GM19438 (cell line): Measurements from ENCODE around the gene EYS.
"Not testable (repeated sequence)": the region's sequence is repeated elsewhere in the genome, so short reads cannot be mapped to it uniquely, and the experiment has no call there.

Experiments used
- ATAC-seq: cut with Tn5 transposase; IDR thresholded peaks from one replicate; pipeline ENCODE4 v1.9.1; 2021; ENCODE audit warnings: low read depth; ENCODE audit not compliant: unreplicated experiment

EYS gene

DNA sequence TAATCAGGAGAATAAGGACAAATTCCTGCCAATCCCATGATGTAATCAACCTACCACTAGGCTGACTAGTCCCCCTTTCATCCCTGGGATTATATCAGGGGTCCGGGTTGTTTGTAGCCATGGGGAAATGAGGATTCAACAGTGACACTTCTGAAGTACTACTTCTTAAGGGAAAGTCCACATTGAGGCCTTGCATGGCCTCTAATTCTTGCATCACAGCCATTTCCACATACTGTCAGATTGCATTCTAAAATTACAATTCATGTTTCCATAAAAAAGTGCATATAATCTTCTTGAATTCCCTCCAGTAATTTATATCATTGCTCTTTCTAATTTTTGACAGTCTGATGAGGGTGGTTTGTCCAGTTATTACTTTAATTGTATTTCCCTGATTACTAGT, 1887.2 kb downstream of the EYS start:
- no peak for ATAC-seq

DNA sequence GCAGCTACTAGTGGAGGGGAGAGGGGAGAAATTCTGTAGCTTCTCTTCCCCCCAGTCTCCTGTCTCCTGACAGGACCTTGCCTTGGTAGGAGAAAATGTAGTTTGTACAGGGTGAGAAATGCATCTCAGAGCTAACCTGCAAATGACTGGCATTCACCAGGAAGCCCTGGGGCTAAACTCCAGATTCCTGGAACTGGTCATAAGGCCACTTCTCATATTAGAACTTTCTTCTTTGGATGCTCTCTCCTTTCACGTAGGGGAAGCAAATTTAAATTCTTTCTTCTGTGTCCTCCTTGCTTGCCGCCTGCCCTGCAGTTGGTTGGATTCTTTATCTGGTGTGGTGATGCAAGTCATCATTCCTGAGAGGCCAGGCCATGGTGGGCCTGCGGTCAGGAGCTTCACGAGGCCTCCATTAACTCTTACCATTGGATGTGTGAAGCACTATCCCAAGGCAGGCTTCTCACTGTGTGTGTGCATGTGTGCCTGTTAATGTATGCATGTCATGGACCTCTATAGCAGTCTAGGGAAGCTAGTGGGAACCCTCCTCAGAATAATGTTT, 1889.5 kb downstream of the EYS start:
- ATAC-seq: no peak

DNA sequence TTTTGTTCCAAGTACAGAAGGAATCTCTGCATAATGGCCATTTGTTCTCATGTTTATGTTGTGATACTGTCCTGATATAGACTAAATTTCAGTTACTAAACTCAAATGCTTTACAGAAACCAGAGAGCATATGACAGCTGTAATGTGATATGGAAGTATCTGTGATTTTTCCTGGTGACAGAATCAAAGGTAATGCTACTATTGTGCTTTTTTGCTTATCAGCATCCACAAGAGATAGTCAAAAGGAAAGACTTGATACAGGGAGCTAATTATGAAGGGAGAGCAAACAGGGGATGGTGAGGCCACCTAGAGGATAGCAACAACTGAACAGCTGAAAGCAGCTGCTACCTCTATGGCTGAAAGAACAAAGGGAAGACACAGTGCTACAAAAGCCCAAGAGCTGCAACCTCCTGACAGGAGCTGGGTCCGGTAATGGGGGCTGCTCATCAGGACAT, 1890.0 kb downstream of the EYS start:
- no peak for ATAC-seq

DNA sequence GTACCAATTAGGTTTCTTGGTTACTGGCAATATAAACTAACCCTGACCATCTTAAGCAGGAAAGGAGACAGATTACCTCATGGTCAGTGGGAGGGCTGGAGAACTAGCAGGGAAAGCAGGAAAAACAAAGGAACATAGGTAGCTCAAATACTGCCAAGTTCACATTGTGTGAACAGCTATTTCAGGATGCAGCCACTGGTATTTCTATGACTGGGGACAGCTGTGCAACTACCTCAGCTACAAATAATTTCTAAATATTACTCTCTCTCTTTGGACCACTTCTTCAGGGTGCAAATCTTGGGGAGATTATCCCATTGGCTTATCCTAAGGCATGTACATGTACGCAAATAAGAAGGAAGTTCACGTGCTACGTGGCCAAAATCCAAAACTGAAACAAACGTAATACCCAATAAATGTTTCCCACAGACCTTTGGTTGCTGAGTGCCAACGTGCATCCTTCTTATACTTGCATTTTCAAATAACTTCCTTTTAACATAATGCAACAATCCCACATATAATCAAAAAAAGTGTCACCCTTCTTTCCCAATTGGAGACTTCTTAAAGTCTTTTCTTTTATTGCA, 1890.5 kb downstream of the EYS start:
- no peak for ATAC-seq

DNA sequence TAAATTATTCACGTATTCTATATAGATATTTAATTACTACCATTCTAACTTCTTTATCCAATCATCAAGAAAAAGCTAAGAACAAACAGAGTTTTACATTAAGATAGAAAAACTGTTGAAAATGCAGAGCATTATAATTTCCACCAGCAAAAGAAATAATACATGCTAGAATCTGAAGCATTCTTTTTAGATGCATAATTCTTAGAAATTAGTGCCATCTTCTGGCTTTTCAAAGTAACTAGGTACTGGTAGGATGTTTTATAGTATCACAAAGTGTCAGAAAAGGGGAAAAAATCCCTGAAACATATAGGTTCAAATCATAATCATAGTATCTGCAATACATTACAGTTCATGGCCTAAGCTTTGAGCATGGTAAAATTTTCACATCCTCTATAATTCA, 1892.6 kb downstream of the EYS start:
- ATAC-seq: no peak

DNA sequence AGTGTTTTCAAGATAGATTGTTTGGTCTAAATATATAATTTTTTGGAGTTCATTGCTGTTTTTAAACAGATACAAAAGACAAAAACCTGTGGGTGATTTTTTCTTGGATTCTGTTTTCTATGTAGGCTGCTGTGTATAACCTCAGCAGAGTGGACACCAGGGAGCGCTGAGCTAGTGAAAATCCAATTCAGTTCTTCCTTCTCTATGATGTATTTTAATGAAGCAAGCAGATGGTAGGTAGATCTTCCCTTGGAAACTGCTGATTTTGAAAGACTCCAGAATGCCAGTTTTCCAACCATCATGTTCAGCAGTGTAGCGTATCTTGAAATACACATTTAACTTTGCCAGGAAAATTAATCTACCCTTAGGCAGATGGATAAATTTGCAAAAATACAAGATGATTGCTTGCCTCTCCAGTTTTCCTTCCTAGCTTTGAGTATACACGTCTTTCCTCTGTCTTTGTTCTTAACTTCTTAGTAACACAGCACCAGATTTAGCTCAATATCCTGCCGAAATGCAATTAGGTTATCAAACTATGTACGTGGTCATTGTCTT, 1893.4 kb downstream of the EYS start:
- no peak for ATAC-seq

DNA sequence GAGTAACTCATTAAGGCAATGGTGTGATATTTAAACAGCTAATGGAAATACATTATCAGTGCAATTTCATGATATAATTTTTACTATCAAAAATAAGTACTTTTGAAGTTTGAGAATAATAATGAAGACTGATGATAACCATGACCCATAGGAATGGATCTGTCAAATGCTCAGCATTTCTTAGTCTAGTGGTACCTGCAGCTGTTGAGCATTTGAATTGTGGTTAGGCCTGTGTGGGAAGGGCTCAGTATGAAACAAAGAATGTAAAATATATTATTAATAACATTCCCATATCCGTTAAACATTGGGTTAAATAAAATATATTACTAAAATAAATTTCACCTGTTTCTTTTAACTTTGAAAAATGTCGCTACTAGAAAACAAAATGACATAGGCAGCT, 1898.5 kb downstream of the EYS start:
- no peak for ATAC-seq

DNA sequence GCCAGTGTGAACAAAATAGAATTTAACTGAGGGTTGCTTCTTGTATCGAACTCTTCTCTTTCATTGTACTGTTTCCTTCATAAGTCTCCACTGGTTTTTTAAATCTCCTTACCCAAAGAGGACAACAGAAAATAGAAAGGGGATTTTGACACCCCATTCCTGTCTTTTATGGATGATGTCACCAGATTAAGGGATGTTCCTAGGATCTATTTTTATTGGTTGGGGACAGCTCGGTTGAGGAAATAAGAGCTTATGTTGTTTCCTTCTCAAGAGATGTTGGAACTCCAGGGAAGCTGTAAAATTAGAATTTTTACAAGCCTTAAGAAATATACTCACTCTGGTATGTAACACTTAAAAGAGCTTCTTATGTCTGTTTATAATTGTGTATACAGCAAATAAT, 1900.0 kb downstream of the EYS start:
- no peak for ATAC-seq

DNA sequence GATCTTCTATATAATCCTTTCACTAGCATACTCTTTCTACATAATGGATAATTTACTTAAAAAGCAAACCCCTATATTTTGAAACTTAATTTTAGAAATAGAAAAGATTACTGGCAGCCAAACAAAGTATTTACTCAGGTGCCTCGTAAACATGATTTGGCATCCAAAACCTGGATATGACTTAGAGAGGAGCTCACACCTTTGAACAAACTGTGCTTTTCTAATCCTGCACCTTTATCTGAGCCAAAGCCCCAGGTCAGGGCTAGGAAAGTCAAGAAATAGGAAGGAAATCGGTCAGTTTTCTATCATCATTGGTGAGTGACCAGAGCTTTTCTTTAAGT, 1900.5 kb downstream of the EYS start:
- ATAC-seq: no peak

DNA sequence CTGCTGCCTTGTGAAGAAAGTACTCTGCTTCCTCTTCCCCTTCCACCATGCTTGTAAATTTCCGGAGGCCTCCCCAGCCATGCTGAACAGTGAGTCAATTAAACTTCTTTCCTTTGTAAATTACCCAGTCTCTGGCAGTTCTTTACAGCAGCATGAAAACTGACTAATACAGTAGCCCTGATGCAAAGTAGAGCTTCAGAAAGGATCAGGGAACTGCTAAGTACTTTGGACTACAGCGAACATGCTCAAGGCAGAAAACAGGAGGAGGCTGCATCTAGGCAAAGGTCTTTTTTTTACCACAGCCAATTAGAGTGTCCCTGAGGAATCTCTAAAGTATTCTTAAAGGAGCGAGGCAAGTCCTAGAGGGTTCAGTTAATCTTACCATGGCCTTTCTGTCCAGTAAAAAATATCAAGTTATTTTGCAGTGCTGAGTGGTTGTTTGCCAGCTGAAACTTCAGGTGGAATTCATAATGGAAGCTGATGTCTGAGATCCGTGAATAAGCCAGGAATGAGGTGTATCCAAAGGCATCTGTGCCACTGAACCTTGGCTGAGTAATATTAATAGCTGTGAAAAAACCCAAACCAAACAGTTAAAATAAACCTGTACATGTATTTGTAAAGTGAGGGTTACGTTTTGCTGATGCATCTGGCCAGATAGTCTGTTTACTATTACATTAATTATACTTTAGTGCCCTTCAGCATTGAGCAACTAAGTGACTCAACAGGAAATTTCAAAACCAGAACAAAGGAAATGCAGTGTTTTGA, 1901.0 kb downstream of the EYS start:
- no peak for ATAC-seq

DNA sequence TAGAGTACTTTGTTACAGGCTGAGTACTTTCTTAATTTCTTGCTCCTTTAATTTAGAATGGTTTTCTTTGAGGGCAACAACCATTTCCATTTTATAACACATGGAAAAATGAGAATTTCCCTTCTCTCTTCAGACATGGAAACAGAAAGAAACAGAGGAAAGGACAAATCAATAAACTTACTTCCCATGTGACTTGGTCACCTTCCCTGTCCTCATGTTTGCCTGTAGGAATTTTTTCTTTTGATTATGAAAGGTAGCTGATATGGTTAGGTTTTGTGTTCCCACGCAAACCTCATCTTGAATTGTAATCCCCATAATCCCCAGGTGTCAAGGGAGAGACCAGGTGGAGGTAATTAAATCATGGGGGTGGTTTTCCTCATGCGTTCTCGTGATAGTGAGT, 1901.7 kb downstream of the EYS start:
- no peak for ATAC-seq

DNA sequence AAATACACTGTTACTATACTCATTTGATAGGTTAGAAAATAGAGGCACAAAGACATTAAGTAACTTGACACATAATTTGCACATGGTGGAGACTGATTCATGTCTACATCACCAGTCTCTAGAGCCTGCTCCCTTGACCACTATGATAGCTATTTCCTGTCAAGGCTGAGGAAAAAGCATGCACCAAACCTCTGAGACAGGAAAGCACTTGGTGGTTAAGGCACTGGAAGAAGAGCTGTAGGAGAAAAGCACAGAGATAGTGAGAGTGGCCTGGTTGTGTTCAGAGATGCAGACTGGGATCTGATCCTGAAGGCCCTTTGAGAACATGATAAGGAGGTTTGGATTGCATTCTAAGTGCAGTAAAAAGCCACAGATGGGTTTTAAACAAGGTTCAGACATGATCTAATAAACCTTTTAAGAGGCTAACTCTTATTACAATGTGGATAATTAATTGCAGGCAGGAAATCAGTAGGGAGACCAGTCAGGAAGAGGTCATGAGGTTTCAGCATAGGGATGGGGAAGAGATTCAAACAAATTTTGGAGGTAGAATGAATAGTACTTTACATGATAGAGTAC, 1902.6 kb downstream of the EYS start:
- ATAC-seq: no peak

DNA sequence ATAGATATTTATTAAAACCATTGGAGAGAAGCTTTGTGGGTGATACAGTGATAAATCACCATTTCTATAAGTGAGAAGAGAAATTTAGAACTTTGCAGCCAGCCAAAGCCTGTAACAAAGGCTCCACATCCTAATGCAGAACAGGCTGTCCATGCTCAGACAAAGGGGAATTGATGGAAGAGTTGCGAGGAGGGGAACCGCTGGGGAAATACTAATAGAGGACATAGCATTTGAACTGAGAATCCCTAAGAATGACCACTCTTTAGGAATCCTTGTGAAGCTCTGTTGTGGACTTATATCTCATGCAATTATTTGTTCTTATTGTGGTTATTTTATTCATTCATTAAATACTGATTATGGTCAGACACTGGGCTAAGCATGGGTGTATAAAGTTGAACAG, 1903.7 kb downstream of the EYS start:
- ATAC-seq: no peak

DNA sequence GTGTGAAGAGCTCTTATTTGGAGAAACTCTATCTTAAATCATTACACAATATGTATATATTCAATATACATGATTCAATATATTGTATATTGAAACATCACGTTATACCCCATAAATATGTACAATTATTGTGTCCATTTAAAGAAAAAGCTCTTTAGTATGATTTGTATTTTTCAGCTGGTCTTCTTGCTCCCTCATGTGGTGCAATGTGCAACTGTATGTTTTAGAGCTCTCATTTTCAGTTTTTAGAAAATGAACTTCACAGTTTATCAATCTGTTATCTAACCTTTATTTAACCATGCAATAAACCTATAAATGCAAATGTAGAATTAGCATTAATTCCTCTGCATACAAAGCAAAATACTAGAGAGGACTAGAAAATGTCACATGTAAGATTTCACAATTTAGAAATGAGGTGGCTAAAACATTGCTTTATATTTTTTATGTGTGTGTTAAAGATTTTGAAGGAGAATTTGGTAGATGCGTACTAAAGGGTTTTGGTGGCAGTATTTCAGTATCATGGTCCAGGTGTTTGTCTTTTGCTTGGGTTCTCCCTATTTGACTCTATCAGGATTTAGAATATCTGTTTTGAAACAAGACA, 1904.3 kb downstream of the EYS start:
- no peak for ATAC-seq

DNA sequence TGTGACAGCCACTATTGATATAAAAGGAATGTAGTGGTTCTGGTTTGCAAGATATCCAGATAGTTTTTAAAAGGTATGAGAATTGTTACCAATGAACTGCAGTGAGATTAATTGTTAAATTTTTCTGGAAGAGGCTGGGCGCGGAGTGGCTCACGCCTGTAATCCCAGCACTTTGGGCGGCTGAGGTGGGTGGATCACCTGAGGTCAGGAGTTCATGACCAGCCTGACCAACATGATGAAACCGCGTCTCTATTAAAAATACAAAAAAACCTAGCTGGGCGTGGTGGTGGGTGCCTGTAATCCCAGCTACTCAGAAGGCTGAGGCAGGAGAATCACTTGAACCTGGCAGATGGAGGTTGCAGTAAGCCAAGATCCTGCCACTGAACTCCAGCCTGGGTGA, 1906.6 kb downstream of the EYS start:
- not testable (repeated sequence) for ATAC-seq

DNA sequence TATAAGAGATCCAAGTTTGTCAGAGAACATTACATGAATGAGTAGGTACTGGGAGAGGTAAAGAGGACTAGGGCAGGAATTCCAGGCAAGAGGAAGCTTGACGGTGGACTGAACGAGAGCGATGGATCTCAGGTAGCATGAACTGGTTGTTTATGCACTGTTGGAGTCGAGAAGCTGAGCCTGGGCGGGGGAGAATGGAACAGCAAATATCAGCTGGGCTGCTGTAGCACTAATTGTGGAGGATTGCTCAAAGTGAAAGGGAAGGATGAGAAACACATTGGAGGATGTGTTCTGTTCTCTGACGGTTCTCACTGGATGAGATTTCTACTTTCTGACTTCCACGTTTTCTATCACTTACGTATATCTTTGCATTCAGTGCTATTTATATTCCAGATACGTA, 1907.2 kb downstream of the EYS start:
- no peak for ATAC-seq

DNA sequence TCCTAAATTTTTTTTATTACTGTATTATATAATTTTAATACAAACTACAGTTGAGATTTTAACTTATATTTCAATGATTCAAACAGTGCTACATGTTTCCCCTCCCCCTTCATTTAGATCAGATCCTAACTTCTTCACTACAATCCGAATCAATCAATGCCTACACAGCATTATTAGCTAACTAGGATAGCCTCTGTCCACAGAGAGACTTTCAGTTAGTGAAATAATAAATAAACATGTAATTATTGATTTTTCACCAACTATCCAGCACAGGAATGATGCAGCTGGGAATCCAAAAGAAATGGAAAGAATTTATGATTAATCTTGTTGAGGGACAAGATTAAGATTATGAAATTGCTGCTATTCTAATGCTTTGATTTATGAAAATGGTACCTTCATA, 1907.7 kb downstream of the EYS start:
- ATAC-seq: no peak

DNA sequence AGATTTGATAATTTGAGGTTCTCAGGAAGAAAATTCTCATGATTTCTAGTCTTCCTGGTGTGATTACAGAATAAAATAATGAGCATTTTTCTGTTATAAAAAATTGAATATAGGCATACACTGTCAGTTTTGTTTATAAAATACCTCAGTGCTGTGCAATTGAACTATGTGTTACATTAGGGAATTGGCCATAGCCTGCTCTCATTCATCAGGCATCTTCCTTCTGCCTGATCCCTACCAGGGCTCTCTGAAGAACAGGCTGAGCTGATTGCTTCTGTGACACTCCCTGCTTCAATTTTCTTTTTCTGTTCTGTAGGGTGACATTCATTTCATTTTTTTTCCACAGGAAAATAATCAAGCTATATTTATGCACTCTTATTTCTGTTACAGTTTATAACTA, 1908.6 kb downstream of the EYS start:
- no peak for ATAC-seq

DNA sequence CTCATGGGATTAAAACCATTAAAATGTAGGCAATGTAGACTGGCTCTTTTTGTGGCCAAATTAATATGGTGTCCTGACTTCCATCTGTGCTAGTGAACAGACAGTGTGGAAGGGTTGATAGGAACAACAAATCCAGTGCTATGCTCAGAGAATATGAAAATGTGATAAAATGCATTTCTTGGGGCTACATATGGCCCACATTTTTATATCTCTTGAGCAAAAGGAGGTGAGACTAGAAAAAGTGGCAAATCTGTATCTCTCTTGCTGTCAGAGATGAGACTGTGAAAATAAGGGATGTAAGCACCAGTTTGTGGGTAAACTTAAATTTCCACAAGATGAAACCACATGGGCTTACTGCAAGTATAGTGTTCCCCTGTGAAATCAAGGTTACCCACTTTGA, 1909.3 kb downstream of the EYS start:
- ATAC-seq: no peak

DNA sequence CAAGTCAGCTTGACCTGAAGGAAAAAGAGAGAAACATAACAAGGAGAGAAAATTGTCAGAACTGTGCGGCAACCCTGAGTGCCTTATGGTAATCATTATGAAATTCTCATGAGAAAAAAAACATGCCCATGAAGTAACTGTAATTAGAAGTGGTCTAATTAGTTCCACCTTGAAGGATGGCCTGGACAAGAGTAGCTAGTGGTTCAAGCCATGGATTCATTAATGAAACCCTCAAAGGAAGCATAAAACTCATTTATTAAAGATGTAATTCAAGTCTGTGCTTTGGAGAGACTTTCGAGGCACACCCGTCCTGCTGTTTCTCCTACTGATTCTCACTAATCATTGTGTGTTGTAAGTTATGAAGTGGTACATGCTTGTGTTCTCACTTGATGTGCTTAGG, 1911.2 kb downstream of the EYS start:
- no peak for ATAC-seq

DNA sequence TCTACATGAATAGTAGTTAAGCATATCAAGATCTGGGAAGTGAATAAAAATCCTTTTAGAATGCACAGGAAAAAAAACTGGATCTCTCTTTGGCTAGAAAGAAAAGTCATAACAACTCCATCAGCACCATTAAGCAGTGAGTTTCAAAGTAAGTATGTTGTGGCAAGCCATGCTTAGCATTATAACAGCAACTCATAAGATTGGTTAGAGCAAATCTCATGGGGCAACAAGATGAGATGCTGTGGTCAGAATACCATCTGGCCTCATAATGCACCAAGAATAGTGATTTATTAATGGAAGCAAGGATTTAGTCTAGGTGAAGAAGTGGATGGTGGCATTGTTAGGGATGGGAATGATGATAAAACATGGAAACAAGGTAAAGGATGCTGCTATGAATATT, 1912.0 kb downstream of the EYS start:
- no peak for ATAC-seq
